Stimulated activated CD8-positive, alpha-beta memory T cell treated with anti-CD3 and anti-CD28 coated beads, Interleukin-12 subunit alpha, Interleukin-12 subunit beta, amount 100 ng/mL, for 4 hours (primary cell): Measurements from ENCODE around the gene SUGP1.

ENCODE experiments used
- DNase-seq: peaks from one replicate; pipeline ENCODE4 v3.0.0-alpha.2; 2020; ENCODE audit warnings: low read depth

The SUGP1 gene

GRCh38 chr19:19342086-19343015 lies 22.0 kb upstream of the SUGP1 start:
- no peak for DNase-seq

- DNase-seq: no peak
Observed at GRCh38 chr19:19341026-19341425, 20.7 kb upstream of the SUGP1 start.

- no peak for DNase-seq
Observed at GRCh38 chr19:19338082-19338481, 17.8 kb upstream of the SUGP1 start.

GRCh38 chr19:19337120-19337519 lies 16.8 kb upstream of the SUGP1 start:
- no peak for DNase-seq

GRCh38 chr19:19336597-19336996 lies 16.3 kb upstream of the SUGP1 start:
- no peak for DNase-seq

- DNase-seq: no peak
Observed at GRCh38 chr19:19335408-19336158, 15.3 kb upstream of the SUGP1 start.

GRCh38 chr19:19334989-19335344 lies 14.7 kb upstream of the SUGP1 start:
- DNase-seq: no peak

- DNase-seq: no peak
Observed at GRCh38 chr19:19334063-19334988, 14.0 kb upstream of the SUGP1 start.

- no peak for DNase-seq
Observed at GRCh38 chr19:19329126-19329525, 8.8 kb upstream of the SUGP1 start.

- DNase-seq: no peak
Observed at GRCh38 chr19:19327672-19328071, 7.4 kb upstream of the SUGP1 start.

- DNase-seq: no peak
Observed at GRCh38 chr19:19324059-19324770, 3.9 kb upstream of the SUGP1 start.

- no peak for DNase-seq
Observed at GRCh38 chr19:19321141-19321577, 850 bp upstream of the SUGP1 start.

GRCh38 chr19:19319732-19320360 lies 463 bp downstream of the SUGP1 start:
- no peak for DNase-seq

- DNase-seq: no peak
Observed at GRCh38 chr19:19316082-19316481, 4.2 kb downstream of the SUGP1 start.

- DNase-seq: no peak
Observed at GRCh38 chr19:19315444-19315843, 4.9 kb downstream of the SUGP1 start.

GRCh38 chr19:19308373-19308772 lies 11.9 kb downstream of the SUGP1 start:
- DNase-seq: no peak

- DNase-seq: no peak
Observed at GRCh38 chr19:19306191-19306590, 14.1 kb downstream of the SUGP1 start.

- no peak for DNase-seq
Observed at GRCh38 chr19:19305696-19306095, 14.6 kb downstream of the SUGP1 start.

- DNase-seq: no peak
Observed at GRCh38 chr19:19305066-19305465, 15.2 kb downstream of the SUGP1 start.

GRCh38 chr19:19304186-19304965 lies 15.9 kb downstream of the SUGP1 start:
- no peak for DNase-seq
